OCI-LY3 (cell line): ENCODE results near the gene STARD9.

Experiments
- CTCF ChIP-seq: fragments of 200-600, 300-600 bp; sonication (generic); IDR thresholded peaks from 2 replicates; pipeline ENCODE4 v1.5.1; 2014; ENCODE audit warnings: antibody characterized with exemption, low read length, low read depth
- EZH2phosphoT487 ChIP-seq: fragments of 200-600 bp; shearing (Covaris generic); IDR thresholded peaks from 2 replicates; pipeline ENCODE4 v1.6.1; 2018; ENCODE audit warnings: antibody characterized with exemption, mixed run types, low read depth

GRCh38 chr15:42665827-42666226, 90.4 kb downstream of the STARD9 start:
- TF ChIP-seq CTCF (no peak), EZH2phosphoT487 (no peak)
